ENCODE data around the gene MRPL1. TPM values are rescaled to one million over a fixed set of nuclear protein-coding genes. Genes with fewer than 3 reads are reported as not detected.

MRPL1 gene
- total and polyA plus RNA-seq, 2 of the 13 experiments (the other 11 are each of a cell fraction or from before 2014, with no cell fraction given), result 23.3 to 61.5 TPM

GRCh38 chr4:77917075-77917474 lies 54.4 kb downstream of the MRPL1 start (continued):
- TF ChIP-seq ZNF784 (CRISPR knock-in tag; IDR thresholded peaks at IDR 0.05; ENCODE audit: borderline replicate concordance), result no peak
- no peak for TF ChIP-seq PRPF4 (IDR thresholded peaks at IDR 0.05; ENCODE audit: low read depth, low read length, poor library complexity, severe bottlenecking)
- no peak for TF ChIP-seq BHLHE40 (IDR thresholded peaks at IDR 0.05; ENCODE audit: low read length)
- no peak for TF ChIP-seq ZNF160 (CRISPR knock-in tag; IDR thresholded peaks at IDR 0.05)

GRCh38 chr4:77917601-77918000 lies 55.0 kb downstream of the MRPL1 start:
- Histone ChIP-seq H3K27ac (ENCODE audit: extremely low read length, insufficient read depth, low read length) (no peak overlapping the region), H4K20me1 (ENCODE audit: insufficient read depth, low read length) (no peaks in the 10 kb centered on the region), H3K9ac (ENCODE audit: insufficient read depth, low read depth, low read length) (no peak overlapping the region), H3K4me2 (ENCODE audit: low read depth, low read length) (no peak overlapping the region), H3K4me3 (replicated peaks in 1 of 3; ENCODE audit: insufficient read depth in 1 of 3, low read depth in 2 of 3, low read length in 3 of 3) (no peak overlapping the region), H3K79me2 (ENCODE audit: insufficient read depth, low read length) (no peaks in the 10 kb centered on the region), H3K36me3 (replicated peaks in 1 of 2; ENCODE audit: control insufficient read depth in 1 of 2, insufficient read depth in 2 of 2, low read length in 2 of 2) (peaks cover 0 to 9% of the 10 kb centered on the region in 2 experiments; a peak in 2 of 5 replicates), H2AFZ (ENCODE audit: low read length) (no peak overlapping the region), H3K4me1 (ENCODE audit: insufficient read depth, low read length) (peaks cover 26% of the 10 kb centered on the region), H3K27me3 (ENCODE audit: control insufficient read depth in 1 of 2, insufficient read depth in 2 of 2, low read length in 2 of 2) (no peaks in the 10 kb centered on the region), H3K9me3 (ENCODE audit: low read length) (no peaks in the 10 kb centered on the region)
- CTCF ChIA-PET (ENCODE audit: low intra/inter-chr PET ratio, low total read pairs), result no interaction called here
- POLR2A ChIA-PET, result no interaction called here
- ATAC-seq (no peak), FAIRE-seq (no peak), DNase-seq (ENCODE audit: low spot score) (no peak)
- in situ Hi-C loops (cut with HindIII; ENCODE audit: extremely low pct_ligation_motif_present, low pct_unique_long_range_greater_than_20kb), result no loop called here
- TF ChIP-seq ZNF484 (CRISPR knock-in tag; IDR thresholded peaks at IDR 0.05; ENCODE audit: borderline replicate concordance, low read depth), result no peak
- TF ChIP-seq RFXAP (CRISPR knock-in tag; IDR thresholded peaks at IDR 0.05; ENCODE audit: borderline replicate concordance), result no peak
- TF ChIP-seq TAF15 (IDR thresholded peaks at IDR 0.05; ENCODE audit: low read depth, low read length, poor library complexity, severe bottlenecking), result no peak
- TF ChIP-seq ZNF232 (CRISPR knock-in tag; IDR thresholded peaks at IDR 0.05; ENCODE audit: borderline replicate concordance), result no peak
- no peak for TF ChIP-seq NPAS2 (CRISPR knock-in tag; IDR thresholded peaks at IDR 0.05; ENCODE audit: borderline replicate concordance)
- no peak for TF ChIP-seq ZNF780A (CRISPR knock-in tag; IDR thresholded peaks at IDR 0.05)
- no peak for TF ChIP-seq ELF4 (CRISPR knock-in tag; IDR thresholded peaks at IDR 0.05; ENCODE audit: borderline replicate concordance)
- no peak for TF ChIP-seq ZNF510 (CRISPR knock-in tag; IDR thresholded peaks at IDR 0.05; ENCODE audit: low read depth)
- BruUV-seq (replicated peaks), result no TSS peak
- intact Hi-C loops (cut with micrococcal nuclease; ENCODE audit: unreplicated experiment), result no loop called here
- WGBS (ENCODE audit: low lambda C conversion rate), result 97% methylated on average over 5 of the region's 5 CpGs
